ENCODE data around the gene POLE. TPM values are rescaled to one million over a fixed set of nuclear protein-coding genes. Genes with fewer than 3 reads are reported as not detected.

The POLE gene
- total and polyA plus RNA-seq, 10 of the 15 experiments (the other 5 are each of a cell fraction or from before 2014, with no cell fraction given) = 2.3 to 103 (median 37.1) TPM

DNA sequence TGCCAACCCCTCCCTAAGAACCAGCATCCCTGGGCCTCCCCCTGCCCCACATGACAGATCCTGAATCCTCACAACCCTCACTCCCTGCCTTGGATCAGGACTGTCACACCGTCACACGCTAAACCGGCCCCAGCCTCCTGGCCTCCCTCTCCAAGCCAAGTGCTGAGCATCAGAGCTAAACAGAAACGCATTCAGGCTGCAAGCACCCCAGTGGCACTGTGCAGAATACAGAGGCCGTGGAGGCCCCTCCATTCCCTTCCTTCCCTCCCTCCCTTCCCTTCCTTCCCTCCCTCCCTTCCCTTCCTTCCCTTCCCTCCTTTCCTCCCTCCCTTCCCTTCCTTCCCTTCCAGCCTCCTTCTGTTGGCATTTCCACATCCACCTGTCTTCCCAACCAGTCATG is 12.6 kb downstream of the POLE start (continued):
- TF ChIP-seq ZNF207 (IDR thresholded peaks at IDR 0.05; ENCODE audit: borderline replicate concordance) = no peak

DNA sequence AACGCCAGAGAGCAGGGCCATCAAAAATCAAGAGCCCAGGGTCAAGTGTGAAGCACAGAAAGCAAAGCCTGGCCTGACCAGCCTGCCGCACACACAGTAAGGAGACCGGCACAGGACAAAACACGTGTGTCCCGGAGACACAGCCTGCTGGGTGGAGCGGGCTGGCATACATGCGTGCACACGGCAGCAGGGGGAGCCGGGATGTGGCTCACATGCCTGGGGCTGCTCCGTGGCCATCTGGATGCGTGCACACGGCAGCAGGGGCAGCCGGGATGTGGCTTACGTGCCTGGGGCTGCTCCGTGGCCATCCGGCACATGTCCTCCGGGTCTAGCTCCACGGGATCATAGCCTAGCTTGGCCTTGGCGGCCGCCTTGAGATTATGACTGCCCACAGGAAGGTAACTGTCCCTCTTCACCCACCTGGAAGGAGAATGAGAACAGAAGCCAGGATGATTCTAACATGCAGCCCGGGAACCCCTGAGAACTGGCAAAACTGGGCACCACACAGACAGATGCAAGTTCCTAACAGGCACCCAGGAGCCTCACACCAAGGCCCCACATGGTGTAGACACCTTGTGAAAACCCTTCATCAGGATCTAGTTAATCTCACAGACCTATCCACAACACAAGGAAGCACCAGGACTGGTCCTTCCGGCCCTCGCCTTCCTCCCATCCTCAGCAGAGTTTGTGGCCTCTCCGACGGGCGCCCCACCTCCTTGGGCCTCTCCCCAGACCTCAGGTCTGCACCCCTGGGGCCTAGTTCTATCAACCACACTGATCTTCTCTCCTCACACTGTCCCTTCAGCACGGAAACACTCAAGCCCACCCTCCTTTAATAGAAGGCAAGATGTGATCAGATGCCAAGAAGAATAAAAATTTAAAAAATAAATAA is 13.6 kb downstream of the POLE start:
- no peak overlapping the region for H2AFZ ChIP-seq (ENCODE audit: control insufficient read depth, low read depth, low read length)
- intact Hi-C loops (cut with micrococcal nuclease; ENCODE audit: unreplicated experiment) (no loop called here), in situ Hi-C loops (cut with MboI) (no loop called here)
- no peaks in the 10 kb centered on the region for H4K20me1 ChIP-seq (ENCODE audit: control insufficient read depth, insufficient read depth)
- H3K4me1 ChIP-seq (ENCODE audit: control insufficient read depth, insufficient read depth, low read length) = no peaks in the 10 kb centered on the region
- CTCF ChIA-PET = no interaction called here
- RAD21 ChIA-PET (ENCODE audit: unreplicated experiment) = no interaction called here
- H3K27ac ChIP-seq (ENCODE audit: control insufficient read depth, insufficient read depth) = no peak overlapping the region
- no peak for DNase-seq (ENCODE audit: low read depth, low spot score)
- SMC1A ChIA-PET (ENCODE audit: uncharacterized antibody, unreplicated experiment) = no interaction called here
- no peaks in the 10 kb centered on the region for H3K9me3 ChIP-seq (replicated peaks; ENCODE audit: control insufficient read depth, insufficient read depth, low read length)
- no peak overlapping the region for H3K4me2 ChIP-seq (ENCODE audit: control insufficient read depth, insufficient read depth)
- no peaks in the 10 kb centered on the region for H3K79me2 ChIP-seq (ENCODE audit: control insufficient read depth, insufficient read depth, low read length)
- H3K4me3 ChIP-seq = no peak overlapping the region
- TF ChIP-seq IRF4 (IDR thresholded peaks at IDR 0.05; ENCODE audit: low read depth, low read length) = no peak
- peaks cover 36 to 53% of the 10 kb centered on the region in 2 experiments for H3K36me3 ChIP-seq (ENCODE audit: control insufficient read depth in 2 of 2, insufficient read depth in 2 of 2, low read length in 1 of 2)
- WGBS (ENCODE audit: insufficient coverage, insufficient replicate concordance, low lambda C conversion rate, missing lambda C conversion rate) = 91% methylated on average over 27 of the region's 27 CpGs
- H3K9ac ChIP-seq (ENCODE audit: control insufficient read depth, insufficient read depth, low read length) = no peak overlapping the region
- no TSS peak for BruUV-seq (replicated peaks)
- FAIRE-seq = no peak
- no peaks in the 10 kb centered on the region for H3K27me3 ChIP-seq (replicated peaks in 1 of 2; ENCODE audit: control insufficient read depth in 2 of 2, insufficient read depth in 2 of 2, low read length in 1 of 2)
- POLR2A ChIA-PET = no interaction called here
- no peak for ATAC-seq

DNA sequence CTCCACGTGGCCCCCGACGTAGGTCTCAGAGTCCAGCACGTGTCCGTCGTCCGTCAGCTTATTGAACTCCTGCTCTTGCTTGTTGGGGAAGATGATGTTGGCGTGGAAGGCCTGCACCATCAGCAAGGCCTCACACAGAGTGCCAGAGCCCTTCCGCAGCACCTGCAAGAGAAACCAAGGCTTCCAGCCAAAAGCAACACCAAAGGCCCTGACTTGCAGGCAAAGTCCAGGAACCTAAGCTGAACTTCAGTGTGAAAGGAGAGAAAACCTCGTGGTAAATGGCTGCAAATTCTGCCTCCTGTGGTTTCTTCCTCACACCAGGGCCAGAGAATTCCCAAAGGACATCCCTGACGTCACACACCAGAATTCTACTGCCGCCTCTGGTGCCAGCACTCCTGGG is 14.5 kb downstream of the POLE start:
- Histone ChIP-seq H3K4me2 (ENCODE audit: control insufficient read depth, insufficient read depth) (no peak overlapping the region), H3K9me3 (replicated peaks; ENCODE audit: control insufficient read depth, insufficient read depth, low read length) (no peaks in the 10 kb centered on the region), H3K27ac (ENCODE audit: control insufficient read depth, insufficient read depth) (no peak overlapping the region), H3K27me3 (replicated peaks in 1 of 2; ENCODE audit: control insufficient read depth in 2 of 2, insufficient read depth in 2 of 2, low read length in 1 of 2) (no peaks in the 10 kb centered on the region), H3K4me3 (no peak overlapping the region), H3K4me1 (ENCODE audit: control insufficient read depth, insufficient read depth, low read length) (no peaks in the 10 kb centered on the region), H4K20me1 (ENCODE audit: control insufficient read depth, insufficient read depth) (no peaks in the 10 kb centered on the region), H3K79me2 (ENCODE audit: control insufficient read depth, insufficient read depth, low read length) (no peaks in the 10 kb centered on the region), H3K9ac (ENCODE audit: control insufficient read depth, insufficient read depth, low read length) (no peak overlapping the region), H2AFZ (ENCODE audit: control insufficient read depth, low read depth, low read length) (no peak overlapping the region), H3K36me3 (ENCODE audit: control insufficient read depth in 2 of 2, insufficient read depth in 2 of 2, low read length in 1 of 2) (peaks cover 34 to 57% of the 10 kb centered on the region in 2 experiments)
- in situ Hi-C loops (cut with MboI) = no loop called here
- 87% methylated on average over 12 of the region's 12 CpGs for WGBS (ENCODE audit: insufficient coverage, insufficient replicate concordance, low lambda C conversion rate, missing lambda C conversion rate)
- SMC1A ChIA-PET (ENCODE audit: uncharacterized antibody, unreplicated experiment) = no interaction called here
- no TSS peak for BruUV-seq (replicated peaks)
- CTCF ChIA-PET = no interaction called here
- intact Hi-C loops (cut with micrococcal nuclease; ENCODE audit: unreplicated experiment) = no loop called here
- RAD21 ChIA-PET (ENCODE audit: unreplicated experiment) = no interaction called here
- DNase-seq (ENCODE audit: low read depth, low spot score) (no peak), FAIRE-seq (no peak), ATAC-seq (no peak)
- POLR2A ChIA-PET = no interaction called here
- TF ChIP-seq ETV6 (conservative IDR thresholded peaks at IDR 0.05 in 1 of 2, IDR thresholded peaks at IDR 0.05 in 1 of 2; ENCODE audit: borderline replicate concordance in 1 of 2, low read depth in 1 of 2) (no peak), RAD51 (IDR thresholded peaks at IDR 0.05) (no peak), MEF2A (IDR thresholded peaks at IDR 0.05; ENCODE audit: insufficient read depth, low read depth, low read length) (no peak)
- TF ChIP-seq, protein P1, sequence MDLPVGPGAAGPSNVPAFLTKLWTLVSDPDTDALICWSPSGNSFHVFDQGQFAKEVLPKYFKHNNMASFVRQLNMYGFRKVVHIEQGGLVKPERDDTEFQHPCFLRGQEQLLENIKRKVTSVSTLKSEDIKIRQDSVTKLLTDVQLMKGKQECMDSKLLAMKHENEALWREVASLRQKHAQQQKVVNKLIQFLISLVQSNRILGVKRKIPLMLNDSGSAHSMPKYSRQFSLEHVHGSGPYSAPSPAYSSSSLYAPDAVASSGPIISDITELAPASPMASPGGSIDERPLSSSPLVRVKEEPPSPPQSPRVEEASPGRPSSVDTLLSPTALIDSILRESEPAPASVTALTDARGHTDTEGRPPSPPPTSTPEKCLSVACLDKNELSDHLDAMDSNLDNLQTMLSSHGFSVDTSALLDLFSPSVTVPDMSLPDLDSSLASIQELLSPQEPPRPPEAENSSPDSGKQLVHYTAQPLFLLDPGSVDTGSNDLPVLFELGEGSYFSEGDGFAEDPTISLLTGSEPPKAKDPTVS (IDR thresholded peaks at IDR 0.05; ENCODE audit: low read depth, low read length) = no peak
- TF ChIP-seq, protein P2, sequence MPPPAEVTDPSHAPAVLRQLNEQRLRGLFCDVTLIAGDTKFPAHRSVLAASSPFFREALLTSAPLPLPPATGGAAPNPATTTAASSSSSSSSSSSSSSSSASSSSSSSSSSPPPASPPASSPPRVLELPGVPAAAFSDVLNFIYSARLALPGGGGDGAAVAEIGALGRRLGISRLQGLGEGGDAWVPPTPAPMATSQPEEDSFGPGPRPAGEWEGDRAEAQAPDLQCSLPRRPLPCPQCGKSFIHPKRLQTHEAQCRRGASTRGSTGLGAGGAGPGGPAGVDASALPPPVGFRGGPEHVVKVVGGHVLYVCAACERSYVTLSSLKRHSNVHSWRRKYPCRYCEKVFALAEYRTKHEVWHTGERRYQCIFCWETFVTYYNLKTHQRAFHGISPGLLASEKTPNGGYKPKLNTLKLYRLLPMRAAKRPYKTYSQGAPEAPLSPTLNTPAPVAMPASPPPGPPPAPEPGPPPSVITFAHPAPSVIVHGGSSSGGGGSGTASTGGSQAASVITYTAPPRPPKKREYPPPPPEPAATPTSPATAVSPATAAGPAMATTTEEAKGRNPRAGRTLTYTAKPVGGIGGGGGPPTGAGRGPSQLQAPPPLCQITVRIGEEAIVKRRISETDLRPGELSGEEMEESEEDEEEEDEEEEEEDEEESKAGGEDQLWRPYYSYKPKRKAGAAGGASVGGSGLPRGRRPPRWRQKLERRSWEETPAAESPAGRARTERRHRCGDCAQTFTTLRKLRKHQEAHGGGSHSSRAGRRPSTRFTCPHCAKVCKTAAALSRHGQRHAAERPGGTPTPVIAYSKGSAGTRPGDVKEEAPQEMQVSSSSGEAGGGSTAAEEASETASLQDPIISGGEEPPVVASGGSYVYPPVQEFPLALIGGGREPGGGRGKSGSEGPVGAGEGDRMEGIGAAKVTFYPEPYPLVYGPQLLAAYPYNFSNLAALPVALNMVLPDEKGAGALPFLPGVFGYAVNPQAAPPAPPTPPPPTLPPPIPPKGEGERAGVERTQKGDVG (CRISPR knock-in tag; IDR thresholded peaks at IDR 0.05) = no peak
- TF ChIP-seq, protein P3, sequence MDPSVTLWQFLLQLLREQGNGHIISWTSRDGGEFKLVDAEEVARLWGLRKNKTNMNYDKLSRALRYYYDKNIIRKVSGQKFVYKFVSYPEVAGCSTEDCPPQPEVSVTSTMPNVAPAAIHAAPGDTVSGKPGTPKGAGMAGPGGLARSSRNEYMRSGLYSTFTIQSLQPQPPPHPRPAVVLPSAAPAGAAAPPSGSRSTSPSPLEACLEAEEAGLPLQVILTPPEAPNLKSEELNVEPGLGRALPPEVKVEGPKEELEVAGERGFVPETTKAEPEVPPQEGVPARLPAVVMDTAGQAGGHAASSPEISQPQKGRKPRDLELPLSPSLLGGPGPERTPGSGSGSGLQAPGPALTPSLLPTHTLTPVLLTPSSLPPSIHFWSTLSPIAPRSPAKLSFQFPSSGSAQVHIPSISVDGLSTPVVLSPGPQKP (IDR thresholded peaks at IDR 0.05; ENCODE audit: low read depth, low read length) = no peak

All from GM12878 (cell line).